Measurements from ENCODE around the gene PITRM1.

PITRM1 gene

GRCh38 chr10:3127921-3128320 lies 44.7 kb downstream of the PITRM1 start:
- Mint-ChIP-seq H3K27ac (no peak overlapping the region), H3K27me3 (ENCODE audit: low read depth) (peaks cover 4% of the 10 kb centered on the region), H3K36me3 (ENCODE audit: low read depth) (peaks cover 21% of the 10 kb centered on the region), H3K4me3 (no peak overlapping the region), H3K4me1 (peaks cover 6% of the 10 kb centered on the region), H3K9me3 (no peaks in the 10 kb centered on the region)
- no peak for TF ChIP-seq CTCF (IDR thresholded peaks at IDR 0.05; ENCODE audit: unreplicated experiment in 3 of 3)

- Mint-ChIP-seq H3K4me1 (peaks cover 6% of the 10 kb centered on the region), H3K4me3 (no peak overlapping the region), H3K36me3 (ENCODE audit: low read depth) (peaks cover 10% of the 10 kb centered on the region), H3K9me3 (no peaks in the 10 kb centered on the region), H3K27me3 (ENCODE audit: low read depth) (peaks cover 7% of the 10 kb centered on the region), H3K27ac (no peak overlapping the region)
- no peak for TF ChIP-seq CTCF (IDR thresholded peaks at IDR 0.05; ENCODE audit: unreplicated experiment in 3 of 3)
Observed at GRCh38 chr10:3126741-3127346, 45.7 kb downstream of the PITRM1 start.

- peaks cover 6% of the 10 kb centered on the region for H3K4me1 Mint-ChIP-seq
- no peak for TF ChIP-seq CTCF (IDR thresholded peaks at IDR 0.05; ENCODE audit: unreplicated experiment in 3 of 3)
- peaks cover 8% of the 10 kb centered on the region for H3K36me3 Mint-ChIP-seq (ENCODE audit: low read depth)
- H3K27ac Mint-ChIP-seq = no peak overlapping the region
- H3K27me3 Mint-ChIP-seq (ENCODE audit: low read depth) = peaks cover 7% of the 10 kb centered on the region
- no peaks in the 10 kb centered on the region for H3K9me3 Mint-ChIP-seq
- no peak overlapping the region for H3K4me3 Mint-ChIP-seq
Observed at GRCh38 chr10:3126249-3126648, 46.3 kb downstream of the PITRM1 start.

- TF ChIP-seq CTCF (IDR thresholded peaks at IDR 0.05; ENCODE audit: unreplicated experiment in 3 of 3) = no peak
- Mint-ChIP-seq H3K27ac (no peak overlapping the region), H3K4me1 (peaks cover 6% of the 10 kb centered on the region), H3K36me3 (ENCODE audit: low read depth) (peaks cover 11% of the 10 kb centered on the region), H3K27me3 (ENCODE audit: low read depth) (peaks cover 7% of the 10 kb centered on the region), H3K4me3 (no peak overlapping the region), H3K9me3 (no peaks in the 10 kb centered on the region)
Observed at GRCh38 chr10:3125527-3126170, 46.9 kb downstream of the PITRM1 start.

GRCh38 chr10:3124412-3125175 lies 48.0 kb downstream of the PITRM1 start:
- peaks cover 6% of the 10 kb centered on the region for H3K4me1 Mint-ChIP-seq
- peaks cover 14% of the 10 kb centered on the region for H3K36me3 Mint-ChIP-seq (ENCODE audit: low read depth)
- no peak overlapping the region for H3K4me3 Mint-ChIP-seq
- peaks cover 7% of the 10 kb centered on the region for H3K27me3 Mint-ChIP-seq (ENCODE audit: low read depth)
- H3K9me3 Mint-ChIP-seq = no peaks in the 10 kb centered on the region
- no peak for TF ChIP-seq CTCF (IDR thresholded peaks at IDR 0.05; ENCODE audit: unreplicated experiment in 3 of 3)
- no peak overlapping the region for H3K27ac Mint-ChIP-seq
